Thyroid gland (tissue), 4 donors: Measurements from ENCODE around the gene ANKRD18A. TPM values are rescaled to one million over a fixed set of nuclear protein-coding genes. Genes with fewer than 3 reads are reported as not detected.

Source experiments
- DNase-seq, 2 donors: peaks; one replicate each; pipeline ENCODE4 v3.0.0-alpha.2; 2019
- H3K27ac ChIP-seq, 3 donors: fragments of 200-600 bp; sonication (generic); 1 replicate in 2 of 3; 2 replicates in 1 of 3; pipeline ENCODE4 v1.5.1; 2016 to 2019; ENCODE audit warnings: mild to moderate bottlenecking in 1 of 3, moderate library complexity in 1 of 3
- H3K27me3 ChIP-seq: fragments of 200-600 bp; sonication (generic); one replicate; pipeline ENCODE4 v1.5.1; 2019
- H3K36me3 ChIP-seq, 2 donors: fragments of 200-600 bp; sonication (generic); one replicate each; pipeline ENCODE4 v1.5.1; 2016 to 2019
- H3K4me1 ChIP-seq, 2 donors: fragments of 200-600 bp; sonication (generic); one replicate each; pipeline ENCODE4 v1.5.1; 2017 to 2019
- H3K4me3 ChIP-seq, 3 donors: fragments of 200-600 bp; sonication (generic); replicated peaks in 1 of 3; 1 replicate in 2 of 3; 2 replicates in 1 of 3; pipeline ENCODE4 v1.5.1; 2016; ENCODE audit warnings: mild to moderate bottlenecking in 1 of 3
- H3K9me3 ChIP-seq: fragments of 200-600 bp; sonication (generic); one replicate; pipeline ENCODE4 v1.5.1; 2017
- CTCF ChIP-seq, 6 experiments: fragments of 200-600 bp in 3 of 6; fragments of 450-650 bp in 3 of 6; sonication (generic) in 3 of 6; IDR thresholded peaks; one replicate each; pipeline ENCODE4 v1.5.1; 2016 to 2019; ENCODE audit warnings: antibody characterized with exemption in 6 of 6, mild to moderate bottlenecking in 2 of 6, inconsistent platforms in 1 of 6, moderate library complexity in 1 of 6
- POLR2A ChIP-seq, 2 donors: fragments of 450-650 bp; IDR thresholded peaks; one replicate each; pipeline ENCODE4 v1.6.1; 2017; ENCODE audit warnings: antibody characterized with exemption in 2 of 2, mild to moderate bottlenecking in 2 of 2, moderate library complexity in 1 of 2
- WGBS, 2 donors: methylation state at CpG; one replicate each; pipeline ENCODE4 v1.1.5; 2017; 5-methylcytosine and 5-hydroxymethylcytosine counted together
- intact Hi-C: fragments of 100-400 bp; cut with DNase I; formaldehyde crosslinking; loops from one replicate; pipeline ENCODE4 v1.15.1; 2023
- small RNA-seq: library from RNA; depleted of rRNA; stranded (forward); fragments of <200 nt; gene quantifications from one replicate; pipeline ENCODE3, GENCODE V24; 2016
- total RNA-seq, 4 donors: library from RNA; depleted of rRNA; stranded (reverse); fragments of >200 nt; gene quantifications; one replicate each; pipeline ENCODE4 v1.2.3, GENCODE V29; 2016

The ANKRD18A gene
- total RNA-seq, 4 donors from 2014 or later, result 10.5 to 16.3 (median 12.6) TPM

DNA sequence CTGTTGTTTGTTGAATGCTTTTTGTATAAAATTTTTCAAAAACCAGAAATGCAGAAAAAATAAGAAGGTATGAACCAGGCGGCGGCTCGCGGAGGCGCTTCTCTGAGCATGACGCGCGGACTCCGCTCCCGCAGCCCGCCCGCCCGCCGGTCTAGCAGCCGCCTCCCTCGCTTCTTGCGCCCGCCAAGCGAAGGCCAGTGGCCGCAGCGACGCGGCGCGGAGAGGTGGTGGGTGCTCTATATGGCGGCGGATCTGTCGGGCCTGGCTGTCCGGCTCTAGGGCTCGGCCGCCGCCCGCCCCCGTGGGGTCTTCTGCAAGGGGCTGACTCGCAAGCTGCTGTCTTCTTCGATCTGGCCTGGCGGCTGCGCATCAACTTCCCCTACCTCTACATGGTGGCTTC is 93.8 kb downstream of the ANKRD18A start:
- no peak for DNase-seq
- no peaks in the 10 kb centered on the region for H3K27me3 ChIP-seq
- no peak for TF ChIP-seq POLR2A (IDR thresholded peaks at IDR 0.05)
- no peak overlapping the region for H3K27ac ChIP-seq
- 60 to 61% methylated on average over 28 to 38 of the region's 38 CpGs for WGBS, 2 donors
- H3K36me3 ChIP-seq, result no peaks in the 10 kb centered on the region
- intact Hi-C loops, result no loop called here
- no peaks in the 10 kb centered on the region for H3K4me1 ChIP-seq
- no peak overlapping the region for H3K4me3 ChIP-seq
- H3K9me3 ChIP-seq, result no peaks in the 10 kb centered on the region

GRCh38 chr9:38523121-38523520 is 97.3 kb downstream of the ANKRD18A start:
- no peak for TF ChIP-seq CTCF (IDR thresholded peaks at IDR 0.05)
- TF ChIP-seq POLR2A (IDR thresholded peaks at IDR 0.05), result no peak
- no peaks in the 10 kb centered on the region for H3K9me3 ChIP-seq
- DNase-seq, result no peak
- H3K36me3 ChIP-seq, result no peaks in the 10 kb centered on the region
- H3K27ac ChIP-seq, result no peak overlapping the region
- no peak overlapping the region for H3K4me3 ChIP-seq
- H3K27me3 ChIP-seq, result no peaks in the 10 kb centered on the region
- intact Hi-C loops, result no loop called here
- 67 to 75% methylated on average over 5 of the region's 5 CpGs for WGBS, 2 donors
- H3K4me1 ChIP-seq, result no peaks in the 10 kb centered on the region

- intact Hi-C loops, result no loop called here
- no peak for DNase-seq
- Histone ChIP-seq H3K9me3 (no peaks in the 10 kb centered on the region), H3K4me1 (no peaks in the 10 kb centered on the region), H3K27ac (no peak overlapping the region), H3K27me3 (no peaks in the 10 kb centered on the region), H3K36me3 (no peaks in the 10 kb centered on the region), H3K4me3 (no peak overlapping the region)
- TF ChIP-seq CTCF (IDR thresholded peaks at IDR 0.05) (no peak), POLR2A (IDR thresholded peaks at IDR 0.05) (no peak)
- WGBS, 2 donors, result 79 to 85% methylated on average over 2 of the region's 2 CpGs
These were observed 98.6 kb downstream of the ANKRD18A start for GRCh38 chr9:38521762-38522161.

Small RNAs within 50 kb of the gene (small RNA-seq; reads per million reads assigned to genes)
- gene AL390726.1 (not detected), gene AL390726.2 (not detected), gene AL390726.3 (not detected), gene AL390726.4 (not detected), gene AL390726.5 (not detected)

Other genes starting within 250 kb of the ANKRD18A start
- 10 to 100 TPM; 11.3 to 33.9 (median 22.8) TPM for gene ALDH1B1, start 227.9 kb downstream of the ANKRD18A start, total RNA-seq
- 100 to 1,000 TPM in 1 of 4 donors, 10 to 100 TPM in 3; 20.3 to 116 (median 29.1) TPM for gene IGFBPL1, start 196.1 kb downstream of the ANKRD18A start, total RNA-seq
- gene FAM240B, start 99.5 kb upstream of the ANKRD18A start, total RNA-seq, result not detected